ENCODE results near the gene TSC22D4.
"Not testable (repeated sequence)": the region's sequence is repeated elsewhere in the genome, so short reads cannot be mapped to it uniquely, and the experiment has no call there.

Gene TSC22D4

DNA sequence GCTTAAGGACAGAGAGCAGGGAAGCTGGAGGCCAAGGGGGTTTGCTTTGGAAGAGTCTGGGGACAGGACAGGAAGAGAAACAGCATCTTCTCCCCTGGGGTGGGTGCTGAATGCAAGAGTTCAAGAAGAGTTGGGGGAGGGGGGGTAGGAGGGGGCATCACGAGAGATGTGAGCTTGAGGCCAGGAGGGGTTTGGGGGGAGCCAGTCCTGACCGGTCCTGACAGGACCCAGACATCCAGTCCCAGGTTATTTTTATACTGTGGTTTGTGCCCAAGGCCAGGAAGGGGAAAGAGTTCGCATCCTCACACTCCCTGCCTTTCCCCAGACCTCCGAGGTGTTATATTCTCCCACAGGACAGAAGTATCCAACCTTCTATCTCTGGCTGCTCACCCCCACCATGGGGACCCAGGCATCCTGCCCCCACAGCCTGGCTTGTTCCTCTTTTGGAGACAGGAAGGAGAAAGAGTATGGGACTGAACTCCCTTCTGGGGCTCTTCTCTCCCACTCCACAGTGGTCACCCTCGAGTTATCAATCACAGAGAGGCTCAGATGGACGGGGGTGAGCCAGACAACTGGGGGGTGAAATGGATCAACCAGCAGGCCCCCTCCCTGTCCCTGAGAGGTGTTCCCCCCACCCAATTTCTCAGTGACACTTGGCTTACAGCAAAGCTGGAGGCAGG is 2.8 kb downstream of the TSC22D4 start:
- in situ Hi-C loops (cut with MboI; ENCODE audit: low sequenced_read_pairs), result no loop called here

- in situ Hi-C loops (cut with MboI; ENCODE audit: low sequenced_read_pairs), result no loop called here
Observed at GRCh38 chr7:100475549-100475948, 3.5 kb downstream of the TSC22D4 start.

DNA sequence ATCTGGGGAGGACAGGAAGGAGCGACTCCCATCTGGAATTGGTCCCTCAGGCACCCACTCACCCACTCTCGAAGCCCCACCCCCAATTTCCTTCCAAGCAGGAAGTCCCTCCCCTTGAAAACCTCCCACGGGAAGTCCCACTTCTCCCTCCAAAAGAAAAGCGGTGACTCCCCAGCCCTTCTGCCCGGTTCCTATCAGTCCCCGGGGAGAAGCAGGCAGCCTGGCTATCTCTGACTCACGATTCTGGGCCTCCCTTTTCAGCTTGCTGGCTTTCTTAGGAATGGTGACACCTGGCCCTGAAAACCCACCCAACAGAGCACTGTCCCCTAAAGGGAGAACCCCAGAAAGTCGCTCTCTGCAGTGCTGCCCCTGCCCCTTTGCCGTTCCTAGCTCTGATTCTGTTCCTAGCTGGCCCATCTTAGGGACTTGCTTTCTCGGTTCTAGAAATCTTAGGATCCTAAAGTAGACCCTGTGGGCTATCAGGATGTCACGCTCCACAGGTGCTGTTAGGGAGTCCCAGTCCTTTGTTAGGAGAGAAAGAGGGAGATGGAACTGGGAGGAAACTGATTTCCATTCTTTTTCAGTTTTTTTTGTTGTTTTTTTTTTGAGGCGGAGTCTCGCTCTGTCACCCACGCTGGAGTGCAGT is 6.0 kb downstream of the TSC22D4 start:
- in situ Hi-C loops (cut with MboI; ENCODE audit: low sequenced_read_pairs), result loop anchor here (5.0 kb wide), 1 partner anchor 89 kb away; no protein-coding TSS in a partner anchor

- in situ Hi-C loops (cut with MboI; ENCODE audit: low sequenced_read_pairs), result loop anchor here (5.0 kb wide), 1 partner anchor 90 kb away; no protein-coding TSS in a partner anchor
Observed at GRCh38 chr7:100472121-100472851, 6.7 kb downstream of the TSC22D4 start.

- in situ Hi-C loops (cut with MboI; ENCODE audit: low sequenced_read_pairs), result loop anchor here (5.0 kb wide), 1 partner anchor 91 kb away; no protein-coding TSS in a partner anchor
Observed at GRCh38 chr7:100471021-100471420, 8.0 kb downstream of the TSC22D4 start.

- in situ Hi-C loops (cut with MboI; ENCODE audit: low sequenced_read_pairs), result loop anchor here (5.0 kb wide), 1 partner anchor 93 kb away; no protein-coding TSS in a partner anchor
Observed at GRCh38 chr7:100469227-100470044, 9.6 kb downstream of the TSC22D4 start.

DNA sequence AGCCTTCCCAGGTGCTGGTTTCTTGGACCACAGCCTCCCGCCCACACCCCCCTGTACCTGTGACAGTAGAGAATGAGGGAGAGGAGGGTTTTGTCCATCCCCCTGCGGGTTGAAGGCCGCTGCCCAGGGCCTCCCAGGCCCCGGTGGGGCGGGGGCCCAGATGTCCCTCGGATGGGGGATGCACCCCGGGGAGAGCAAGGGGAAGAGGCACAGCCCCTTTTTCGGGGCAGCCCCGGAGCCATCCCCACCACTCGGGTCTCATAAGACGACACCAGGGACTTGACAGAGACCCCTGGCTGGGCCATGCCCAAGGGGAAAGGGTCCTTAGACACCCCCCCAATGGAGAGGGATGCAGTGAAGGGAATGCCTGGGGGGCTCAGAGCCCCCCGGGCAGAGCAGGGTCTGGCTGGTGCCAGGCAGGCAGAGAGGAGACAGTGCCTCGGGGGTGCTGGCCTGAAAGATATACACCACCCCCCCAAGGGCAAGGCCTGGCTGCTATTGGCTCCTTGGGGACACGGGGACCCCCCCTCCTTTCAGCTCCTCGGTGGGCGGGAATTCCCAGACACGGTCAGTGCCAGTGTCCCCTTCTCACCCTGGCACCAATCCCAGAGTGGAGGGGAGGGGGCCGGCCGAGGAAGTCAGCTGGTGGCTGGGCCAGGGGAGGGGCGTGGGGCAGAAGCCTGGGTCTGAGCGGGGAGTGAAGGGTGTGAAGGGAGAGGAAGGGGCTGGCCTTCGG is 11.2 kb downstream of the TSC22D4 start:
- in situ Hi-C loops (cut with MboI; ENCODE audit: low sequenced_read_pairs), result no loop called here

DNA sequence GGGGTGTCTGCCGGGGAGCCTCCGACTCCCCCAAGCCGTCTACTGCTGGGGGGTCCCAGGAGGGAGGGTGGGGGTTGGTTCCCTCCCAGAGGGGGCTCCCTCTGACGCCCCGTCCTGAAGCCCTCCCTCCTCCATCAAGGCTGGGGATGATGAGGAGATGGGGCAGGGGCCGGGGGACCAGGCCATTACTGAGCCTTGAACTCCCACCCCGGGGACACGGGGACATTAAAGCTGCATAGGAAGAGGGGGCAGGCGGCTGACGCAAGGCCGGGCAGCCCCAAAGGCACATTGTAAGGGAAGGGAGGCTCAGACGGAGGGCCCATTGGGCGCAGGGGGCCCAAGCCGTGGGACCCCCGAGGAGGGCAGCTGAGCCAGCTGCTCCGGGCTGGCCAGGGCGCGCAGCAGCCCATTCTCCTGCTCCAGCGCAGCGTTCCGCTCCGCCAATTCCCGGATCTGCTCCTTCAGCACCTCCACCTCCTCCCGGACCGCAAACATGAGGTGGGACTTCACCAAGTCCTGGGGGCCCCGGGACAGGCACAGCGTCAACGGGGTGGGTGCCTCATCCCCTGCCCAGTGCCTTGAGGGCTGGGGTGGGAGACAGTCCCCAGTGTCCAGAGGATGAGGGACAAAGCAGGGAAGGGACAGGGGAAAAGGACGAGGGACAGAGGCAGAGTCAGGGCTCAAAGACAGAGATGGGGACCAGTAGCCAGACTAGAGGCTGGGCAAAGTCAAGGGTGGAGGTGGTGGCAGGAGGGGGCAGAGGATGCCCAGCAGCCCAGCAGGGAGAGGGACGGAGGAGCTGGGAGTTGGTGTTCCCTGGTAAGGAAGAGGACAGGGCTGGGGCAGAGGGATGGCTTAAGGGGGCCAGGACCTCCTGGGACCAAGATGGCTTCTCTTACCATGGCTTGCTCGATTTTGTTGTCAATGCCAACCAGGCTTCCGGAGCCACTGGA is 12.1 kb downstream of the TSC22D4 start:
- in situ Hi-C loops (cut with MboI; ENCODE audit: low sequenced_read_pairs), result no loop called here

DNA sequence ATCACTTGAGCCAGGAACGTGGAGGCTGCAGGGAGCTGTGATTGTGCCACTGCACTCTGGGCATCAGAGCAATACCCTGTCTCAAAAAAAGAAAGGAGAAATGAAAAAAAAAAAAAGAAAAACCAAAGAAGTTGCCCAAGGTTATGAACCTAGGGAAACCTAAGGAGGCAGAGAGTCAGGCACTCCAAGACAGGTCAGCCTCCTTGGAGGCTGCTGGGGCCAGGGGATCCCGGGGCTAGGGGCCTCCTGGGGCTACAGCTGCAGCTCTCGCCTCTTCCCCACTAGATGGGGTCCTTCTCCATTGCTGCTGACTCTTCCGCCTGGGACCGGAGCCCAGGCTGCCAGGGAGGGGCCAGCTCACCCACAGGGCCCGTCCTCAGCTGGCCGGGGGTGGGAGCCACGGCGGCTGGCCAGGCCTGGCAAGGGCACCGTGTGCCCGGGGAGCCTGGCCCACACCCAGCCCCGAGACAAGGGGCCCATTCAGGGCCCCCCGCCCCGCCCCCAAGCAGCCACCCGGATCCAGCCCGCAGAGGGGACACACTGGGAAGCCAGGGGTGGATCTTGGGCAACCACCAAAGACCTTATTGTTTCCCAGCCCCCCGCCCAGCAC is 13.2 kb downstream of the TSC22D4 start:
- in situ Hi-C loops (cut with MboI; ENCODE audit: low sequenced_read_pairs), result no loop called here

GRCh38 chr7:100465299-100465698 is 13.7 kb downstream of the TSC22D4 start:
- in situ Hi-C loops (cut with MboI; ENCODE audit: low sequenced_read_pairs), result no loop called here

- in situ Hi-C loops (cut with MboI; ENCODE audit: low sequenced_read_pairs), result no loop called here
Observed at GRCh38 chr7:100464791-100465190, 14.2 kb downstream of the TSC22D4 start.

- in situ Hi-C loops (cut with MboI; ENCODE audit: low sequenced_read_pairs), result no loop called here
Observed at GRCh38 chr7:100464210-100464660, 14.8 kb downstream of the TSC22D4 start, which contains the start of gene SPACDR. Gene SPACDR (minus strand): TSS chr7:100464260. CDS start chr7:100464025, 235 bp downstream.

DNA sequence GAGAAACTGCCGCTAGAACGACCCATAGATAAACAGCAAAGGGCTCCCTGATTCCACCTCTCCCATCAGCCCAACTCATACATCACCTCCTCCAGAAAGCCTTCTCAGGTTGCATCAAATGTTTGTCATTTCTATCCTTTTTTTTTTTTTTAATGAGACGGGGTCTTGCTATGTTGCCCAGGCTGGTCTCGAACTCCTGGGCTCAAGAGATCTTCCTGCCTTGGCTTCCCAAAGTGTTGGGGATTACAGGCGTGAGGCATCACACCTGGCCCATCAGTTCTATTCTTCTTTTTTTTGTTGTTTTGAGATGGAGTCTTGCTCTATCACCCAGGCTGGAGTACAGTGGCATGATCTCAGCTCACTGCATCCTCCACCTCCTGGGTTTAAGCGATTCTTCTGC is 22.0 kb downstream of the TSC22D4 start:
- in situ Hi-C loops (cut with MboI; ENCODE audit: low sequenced_read_pairs), result no loop called here

DNA sequence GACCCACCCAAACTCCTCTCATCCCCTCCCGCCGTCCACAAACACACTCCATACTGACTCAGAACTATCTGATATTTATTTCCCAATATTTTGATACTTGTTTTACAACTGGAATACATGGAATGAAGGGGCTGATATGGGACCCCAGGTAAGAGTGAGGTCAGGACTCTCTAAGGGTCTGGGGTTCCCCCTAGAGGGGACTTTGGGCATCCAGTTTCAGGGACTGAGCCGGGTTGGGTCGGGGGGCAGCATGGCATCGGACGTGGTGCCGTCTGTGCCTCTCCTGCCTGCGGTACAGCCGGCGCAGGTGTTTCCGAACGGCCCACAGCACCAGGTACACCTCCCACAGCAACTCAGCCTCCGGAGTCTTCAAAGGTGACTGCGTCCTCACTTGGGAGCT is 22.5 kb downstream of the TSC22D4 start:
- in situ Hi-C loops (cut with MboI; ENCODE audit: low sequenced_read_pairs), result no loop called here

- in situ Hi-C loops (cut with MboI; ENCODE audit: low sequenced_read_pairs), result no loop called here
Observed at GRCh38 chr7:100455206-100455605, 23.8 kb downstream of the TSC22D4 start.

DNA sequence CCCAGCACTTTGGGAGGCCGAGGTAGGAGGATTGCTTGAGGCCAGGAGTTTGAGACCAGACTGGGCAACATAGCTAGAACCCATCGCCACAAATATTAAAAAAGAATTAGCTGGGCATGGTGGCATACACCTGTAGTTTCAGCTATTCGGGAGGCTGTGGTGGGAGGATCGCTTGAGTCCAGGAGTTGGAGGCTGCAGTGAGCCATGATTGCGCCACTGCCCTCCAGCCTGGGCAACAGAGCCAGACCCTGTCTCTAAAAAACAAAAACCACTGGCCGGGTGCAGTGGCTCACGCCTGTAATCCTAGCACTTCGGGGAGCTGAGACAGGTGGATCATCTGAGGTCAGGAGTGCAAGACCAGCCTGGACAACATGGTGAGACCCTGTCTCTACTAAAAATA is 25.2 kb downstream of the TSC22D4 start:
- in situ Hi-C loops (cut with MboI; ENCODE audit: low sequenced_read_pairs), result not testable (repeated sequence)

- in situ Hi-C loops (cut with MboI; ENCODE audit: low sequenced_read_pairs), result no loop called here
Observed at GRCh38 chr7:100452513-100452912, 26.5 kb downstream of the TSC22D4 start.

GRCh38 chr7:100449190-100449795 is 29.7 kb downstream of the TSC22D4 start:
- in situ Hi-C loops (cut with MboI; ENCODE audit: low sequenced_read_pairs), result no loop called here

All from HL-60/S4 treated with retinoic acid at 250 ng/mL for 4 days and 3 days (cell line).